GM19324 (cell line): ENCODE results near the gene LIF.
"Not testable (repeated sequence)": the region's sequence is repeated elsewhere in the genome, so short reads cannot be mapped to it uniquely, and the experiment has no call there.

Source experiments
- ATAC-seq: cut with Tn5 transposase; IDR thresholded peaks from one replicate; pipeline ENCODE4 v1.9.1; 2021; ENCODE audit warnings: mild to moderate bottlenecking, moderate library complexity; ENCODE audit not compliant: unreplicated experiment, low FRiP score

The LIF gene

DNA sequence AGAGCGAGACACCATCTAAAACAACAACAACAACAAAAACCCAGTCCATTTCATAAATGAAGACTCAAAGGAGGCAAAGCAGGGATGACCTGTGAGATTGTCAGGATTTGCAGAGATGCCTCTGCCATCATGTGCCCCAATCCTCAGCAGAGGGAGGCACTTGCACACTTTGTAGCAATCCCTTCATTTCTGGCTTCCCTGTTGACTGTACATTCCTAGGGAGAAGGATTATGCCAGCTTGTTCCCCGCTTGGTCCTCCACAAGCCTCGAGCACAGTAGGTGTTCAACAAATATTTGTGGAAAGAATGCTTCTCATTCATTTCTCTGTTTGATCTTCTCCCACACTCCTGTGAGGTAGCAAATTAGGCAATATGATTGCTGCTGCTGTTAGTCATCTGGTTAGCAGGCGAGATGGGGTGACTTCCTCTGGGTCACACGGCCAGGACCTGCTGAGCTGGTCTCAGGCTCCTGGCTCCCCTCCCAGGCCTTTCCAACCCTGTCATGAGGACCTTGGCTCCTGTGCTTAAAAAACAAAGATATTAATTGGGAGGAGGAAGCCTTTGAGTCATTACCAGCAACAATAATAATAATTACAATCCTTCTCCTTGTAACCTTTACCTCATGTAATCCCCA lies 34.1 kb downstream of the LIF start:
- ATAC-seq, result no peak

GRCh38 chr22:30211124-30211820 lies 35.3 kb downstream of the LIF start:
- ATAC-seq, result no peak

DNA sequence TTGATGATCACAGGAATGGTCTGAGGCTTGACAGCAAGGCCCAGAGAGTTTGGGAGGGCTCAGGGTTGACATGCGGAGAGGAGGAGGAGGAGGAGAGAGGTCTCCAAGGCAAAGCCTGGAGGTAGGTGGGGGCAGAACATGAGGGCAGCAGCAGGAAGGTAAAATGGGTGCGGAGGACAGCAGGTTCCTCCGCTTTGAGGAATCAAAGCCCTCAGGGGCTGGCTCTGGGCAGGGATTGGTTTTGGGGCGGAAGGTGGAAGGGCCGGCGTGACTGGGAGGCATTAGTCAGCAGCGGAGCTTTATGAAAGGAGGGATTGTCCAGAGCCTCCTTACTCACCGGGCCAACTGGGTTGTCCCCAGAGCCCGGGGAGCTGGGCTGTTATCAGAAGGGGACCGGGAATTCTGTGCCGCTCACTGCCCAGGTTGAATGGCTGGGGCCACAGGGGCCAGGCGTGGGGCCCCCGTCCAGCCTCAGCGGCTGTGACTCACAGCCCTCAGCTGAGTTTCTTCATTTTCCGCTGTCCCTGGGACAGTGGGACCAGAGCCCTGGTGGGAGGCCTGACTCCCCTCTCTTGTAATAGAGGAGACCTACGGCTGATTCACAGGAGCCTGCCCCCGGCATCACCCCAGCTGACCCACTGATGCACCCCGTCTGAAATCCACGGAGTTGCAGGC lies 36.2 kb downstream of the LIF start:
- no peak for ATAC-seq

- ATAC-seq, result no peak
Observed at GRCh38 chr22:30209642-30210041, 36.9 kb downstream of the LIF start.

GRCh38 chr22:30208631-30209603 lies 37.6 kb downstream of the LIF start:
- ATAC-seq, result no peak

DNA sequence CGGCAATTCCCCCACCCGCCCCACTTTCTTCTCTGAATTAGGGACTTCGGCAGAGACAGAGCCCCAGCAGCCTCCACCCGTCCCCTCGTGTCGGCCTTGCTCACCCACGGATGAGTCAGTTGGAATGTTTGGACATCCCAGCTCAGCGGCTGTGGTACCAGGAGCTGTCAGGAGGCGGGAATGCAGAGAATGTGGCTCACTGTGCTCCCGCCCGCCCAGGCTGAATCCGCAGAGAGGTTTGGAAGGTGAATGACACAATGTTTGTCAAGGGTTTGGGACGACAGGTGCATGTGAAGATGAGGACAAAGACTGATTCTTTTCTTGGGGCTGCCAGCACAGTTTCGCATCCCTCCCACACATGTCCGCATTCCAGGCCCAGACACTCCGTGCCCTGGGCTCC lies 39.6 kb downstream of the LIF start:
- no peak for ATAC-seq

- ATAC-seq, result no peak
Observed at GRCh38 chr22:30205281-30206115, 41.1 kb downstream of the LIF start.

DNA sequence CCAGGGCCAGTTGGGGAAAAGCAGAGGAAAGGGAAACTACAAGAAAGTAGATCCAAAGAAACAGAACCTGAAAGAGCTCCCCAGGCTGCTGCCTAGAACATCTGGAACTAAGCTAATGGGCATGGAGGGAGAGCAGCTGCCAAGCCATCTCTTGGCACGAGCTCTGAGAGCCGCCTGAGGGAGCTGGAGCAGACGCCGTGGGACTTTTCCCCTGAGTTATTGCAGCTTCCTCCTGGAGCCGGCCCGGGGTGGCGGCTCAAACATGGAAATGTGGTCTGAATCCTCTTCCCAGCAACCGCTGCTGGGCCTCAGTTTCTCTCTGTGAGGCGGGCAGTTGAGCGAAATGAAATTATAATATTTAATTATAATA lies 41.8 kb downstream of the LIF start:
- no peak for ATAC-seq

- ATAC-seq, result no peak
Observed at GRCh38 chr22:30204015-30204741, 42.4 kb downstream of the LIF start.

GRCh38 chr22:30202531-30203006 lies 44.0 kb downstream of the LIF start:
- no peak for ATAC-seq

DNA sequence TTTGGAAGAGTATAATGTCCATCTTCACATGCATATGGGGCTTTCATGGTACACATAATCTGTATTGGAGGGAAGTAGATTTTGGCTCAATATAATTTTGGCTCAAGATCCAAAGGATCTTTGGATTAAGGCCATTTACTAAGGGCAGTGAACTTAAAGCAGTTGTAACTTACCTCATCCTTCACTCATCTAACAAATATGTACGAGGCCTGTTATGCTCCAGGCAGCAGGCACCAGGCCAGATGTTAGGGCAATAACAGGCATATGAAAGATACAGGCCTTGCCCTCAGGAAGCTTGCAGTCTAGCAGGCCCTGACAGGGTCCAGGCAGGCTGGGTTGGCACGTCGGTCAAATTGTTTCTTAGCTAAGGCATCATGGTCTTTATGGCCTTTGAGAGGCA lies 44.6 kb downstream of the LIF start:
- ATAC-seq, result no peak

GRCh38 chr22:30200905-30201304 lies 45.7 kb downstream of the LIF start:
- ATAC-seq, result not testable (repeated sequence)

DNA sequence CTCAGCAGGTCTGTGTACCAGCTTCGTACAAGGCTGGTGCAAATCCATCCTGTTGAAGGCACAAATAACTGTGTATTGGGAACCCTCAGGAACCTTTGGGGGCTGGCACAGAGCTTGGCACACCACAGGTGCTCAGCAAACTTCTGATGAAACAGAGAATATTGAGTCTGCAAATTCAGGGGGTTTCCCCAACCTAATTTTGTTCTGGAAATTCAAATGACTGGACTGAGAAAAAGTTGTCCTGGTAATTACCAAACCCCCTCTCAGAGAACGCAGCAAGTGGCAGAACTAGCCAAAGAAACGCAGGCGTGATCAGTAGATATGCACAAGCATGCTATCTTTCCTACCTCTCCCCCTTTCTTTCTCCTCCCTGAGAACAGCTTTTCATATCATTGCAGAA lies 47.6 kb downstream of the LIF start:
- no peak for ATAC-seq

GRCh38 chr22:30198152-30198825 lies 48.3 kb downstream of the LIF start:
- ATAC-seq, result no peak

DNA sequence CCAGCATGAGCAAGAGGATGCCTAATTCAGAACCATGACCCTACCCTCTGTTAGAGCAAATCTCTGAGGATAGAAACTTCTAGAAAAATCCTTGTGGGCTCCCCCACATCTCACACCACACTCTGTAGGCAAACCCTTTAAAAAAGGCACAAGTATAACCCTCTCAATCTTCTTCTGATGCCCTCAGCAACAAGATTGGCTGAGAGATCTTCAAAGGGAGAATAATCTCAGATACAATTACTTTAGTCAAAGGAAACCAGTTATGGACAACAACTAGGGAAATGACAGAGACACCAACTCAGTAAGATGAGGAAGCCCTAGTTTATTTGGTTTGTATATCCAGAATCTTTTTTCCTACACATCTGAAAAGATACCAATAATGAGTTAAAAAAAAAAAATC lies 49.2 kb downstream of the LIF start:
- no peak for ATAC-seq

GRCh38 chr22:30196880-30197336 lies 49.7 kb downstream of the LIF start:
- ATAC-seq, result no peak

DNA sequence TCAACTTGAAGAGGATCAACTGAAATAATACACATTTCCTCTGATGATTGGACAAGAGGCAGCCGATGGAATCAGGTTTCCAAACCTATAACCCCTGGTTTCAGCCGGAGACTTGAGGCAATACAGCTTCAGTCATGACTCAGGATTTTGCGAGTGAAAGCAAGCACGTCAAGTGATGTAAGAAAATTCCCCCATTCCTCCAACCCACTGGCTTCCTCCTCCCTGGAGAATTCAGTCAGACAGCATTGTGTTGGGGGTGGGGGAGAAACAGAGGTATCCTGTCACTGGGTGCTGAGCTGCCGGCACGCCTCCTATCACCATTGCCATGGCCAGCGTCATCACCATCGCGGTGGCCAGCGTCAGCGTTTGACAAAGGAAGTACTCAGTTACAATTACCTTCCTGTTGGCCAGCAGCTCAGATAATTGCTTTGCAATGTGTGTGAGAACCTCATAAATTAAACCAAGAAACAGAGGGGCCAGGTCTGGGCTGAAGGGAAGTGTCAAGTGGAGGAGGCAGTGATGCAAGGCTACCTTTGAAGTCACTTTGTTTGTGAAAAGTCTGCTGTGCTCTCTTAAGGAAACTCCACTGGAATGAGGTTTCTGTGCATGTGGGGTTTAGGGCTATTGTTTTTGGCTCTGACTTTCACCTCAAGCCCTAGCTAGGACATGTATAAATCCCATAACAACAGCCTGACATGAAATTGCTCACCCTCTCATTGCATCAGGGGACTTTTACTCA lies 50.2 kb downstream of the LIF start:
- no peak for ATAC-seq
